Mesothelial cell of epicardium (in vitro differentiated cells): ENCODE results near the gene CALML6. TPM values are rescaled to one million over a fixed set of nuclear protein-coding genes. Genes with fewer than 3 reads are reported as not detected.
A peak's percentile ranks its signal among the peaks of the same experiment; 100 is the strongest.

Experiments
- DNase-seq, 2 experiments: peaks; one replicate each; pipeline ENCODE4 v3.0.0; 2021; ENCODE audit warnings: low spot score in 2 of 2; ENCODE audit not compliant: unreplicated experiment in 2 of 2
- H3K27ac Mint-ChIP-seq: 2 replicates; pipeline ENCODE4 v1.8.0; 2021; ENCODE audit warnings: mixed read lengths
- H3K27me3 Mint-ChIP-seq: 2 replicates; pipeline ENCODE4 v1.8.0; 2021; ENCODE audit warnings: low read depth, mixed read lengths
- H3K36me3 Mint-ChIP-seq: 2 replicates; pipeline ENCODE4 v1.8.0; 2021; ENCODE audit warnings: mixed read lengths
- H3K4me1 Mint-ChIP-seq: 2 replicates; pipeline ENCODE4 v1.8.0; 2021; ENCODE audit warnings: mixed read lengths
- H3K4me3 Mint-ChIP-seq: 2 replicates; pipeline ENCODE4 v1.8.0; 2021; ENCODE audit warnings: mild to moderate bottlenecking, moderate library complexity, mixed read lengths
- H3K9me3 Mint-ChIP-seq: 2 replicates; pipeline ENCODE4 v1.8.0; 2021; ENCODE audit warnings: mixed read lengths
- CTCF ChIP-seq: fragments of 200-600 bp; sonication (generic); IDR thresholded peaks from one replicate; pipeline ENCODE4 v1.5.0; 2021; ENCODE audit warnings: antibody characterized with exemption; ENCODE audit not compliant: unreplicated experiment
- total RNA-seq: library from RNA; stranded (reverse); gene quantifications from 3 replicates; pipeline ENCODE4 v1.2.1, GENCODE V29; 2021

The CALML6 gene
- total RNA-seq, 1 donor from 2014 or later = 2.7 TPM

- Mint-ChIP-seq H3K4me1 (no peaks in the 10 kb centered on the region), H3K4me3 (no peak overlapping the region), H3K27ac (no peak overlapping the region), H3K36me3 (no peaks in the 10 kb centered on the region), H3K27me3 (peaks cover 12% of the 10 kb centered on the region), H3K9me3 (no peaks in the 10 kb centered on the region)
- peak in 1 of 2 experiments; percentile 17 for DNase-seq
- TF ChIP-seq CTCF = no peak
Observed at GRCh38 chr1:1920608-1921458, 5.8 kb downstream of the CALML6 start.

- DNase-seq = peak in 1 of 2 experiments; percentile 21
- no peaks in the 10 kb centered on the region for H3K9me3 Mint-ChIP-seq
- no peak overlapping the region for H3K27ac Mint-ChIP-seq
- H3K36me3 Mint-ChIP-seq = no peaks in the 10 kb centered on the region
- TF ChIP-seq CTCF = no peak
- H3K27me3 Mint-ChIP-seq = peaks cover 10% of the 10 kb centered on the region
- no peak overlapping the region for H3K4me3 Mint-ChIP-seq
- no peaks in the 10 kb centered on the region for H3K4me1 Mint-ChIP-seq
Observed at GRCh38 chr1:1921459-1921862, 6.4 kb downstream of the CALML6 start.

- H3K27ac Mint-ChIP-seq = no peak overlapping the region
- H3K36me3 Mint-ChIP-seq = no peaks in the 10 kb centered on the region
- H3K27me3 Mint-ChIP-seq = peaks cover 10% of the 10 kb centered on the region
- H3K4me3 Mint-ChIP-seq = no peak overlapping the region
- TF ChIP-seq CTCF = no peak
- no peaks in the 10 kb centered on the region for H3K9me3 Mint-ChIP-seq
- no peaks in the 10 kb centered on the region for H3K4me1 Mint-ChIP-seq
- DNase-seq = no peak
Observed at GRCh38 chr1:1921901-1922701, 7.0 kb downstream of the CALML6 start.

- no peaks in the 10 kb centered on the region for H3K36me3 Mint-ChIP-seq
- H3K27me3 Mint-ChIP-seq = peaks cover 6% of the 10 kb centered on the region
- H3K4me3 Mint-ChIP-seq = no peak overlapping the region
- no peaks in the 10 kb centered on the region for H3K9me3 Mint-ChIP-seq
- no peak for TF ChIP-seq CTCF
- no peak overlapping the region for H3K27ac Mint-ChIP-seq
- no peaks in the 10 kb centered on the region for H3K4me1 Mint-ChIP-seq
- DNase-seq = no peak
Observed at GRCh38 chr1:1922702-1922955, 7.6 kb downstream of the CALML6 start.

- Mint-ChIP-seq H3K4me1 (no peaks in the 10 kb centered on the region), H3K27ac (no peak overlapping the region), H3K4me3 (no peak overlapping the region), H3K9me3 (no peaks in the 10 kb centered on the region), H3K27me3 (peaks cover 3% of the 10 kb centered on the region), H3K36me3 (no peaks in the 10 kb centered on the region)
- TF ChIP-seq CTCF = no peak
- no peak for DNase-seq
Observed at GRCh38 chr1:1922956-1923833, 8.1 kb downstream of the CALML6 start.
